RPMI7951 (cell line): Measurements from ENCODE around the gene NDST1. TPM values are rescaled to one million over a fixed set of nuclear protein-coding genes. Genes with fewer than 3 reads are reported as not detected.

Source experiments
- DNase-seq: peaks from one replicate; pipeline ENCODE4 v3.0.0-alpha.2; 2012; ENCODE audit warnings: low read depth
- total RNA-seq: library from RNA; depleted of rRNA; stranded (reverse); fragments of >200 nt; shearing (Covaris generic); gene quantifications from 2 replicates; pipeline ENCODE4 v1.2.3, GENCODE V29; 2014

The NDST1 gene
- total RNA-seq, 1 experiment from 2014 or later = 18.5 TPM

GRCh38 chr5:150523472-150524350, 15.8 kb downstream of the NDST1 start:
- peak; percentile 69 for DNase-seq

- DNase-seq = no peak
Measured at GRCh38 chr5:150525163-150525562, 17.2 kb downstream of the NDST1 start.

GRCh38 chr5:150525781-150526180, 17.9 kb downstream of the NDST1 start:
- no peak for DNase-seq

- DNase-seq = no peak
Measured at GRCh38 chr5:150527038-150527437, 19.1 kb downstream of the NDST1 start.

- no peak for DNase-seq
Measured at GRCh38 chr5:150527808-150528207, 19.9 kb downstream of the NDST1 start.

GRCh38 chr5:150528924-150529546, 21.1 kb downstream of the NDST1 start:
- DNase-seq = no peak

- no peak for DNase-seq
Measured at GRCh38 chr5:150529555-150529954, 21.6 kb downstream of the NDST1 start.

- no peak for DNase-seq
Measured at GRCh38 chr5:150530423-150530822, 22.5 kb downstream of the NDST1 start.

- no peak for DNase-seq
Measured at GRCh38 chr5:150530951-150531588, 23.1 kb downstream of the NDST1 start.

- DNase-seq = no peak
Measured at GRCh38 chr5:150531686-150532085, 23.8 kb downstream of the NDST1 start.

GRCh38 chr5:150532151-150532550, 24.2 kb downstream of the NDST1 start:
- no peak for DNase-seq

GRCh38 chr5:150532996-150533395, 25.1 kb downstream of the NDST1 start:
- DNase-seq = no peak

- DNase-seq = no peak
Measured at GRCh38 chr5:150534811-150535210, 26.9 kb downstream of the NDST1 start.

GRCh38 chr5:150535611-150536010, 27.7 kb downstream of the NDST1 start:
- DNase-seq = no peak

GRCh38 chr5:150538007-150538917, 30.3 kb downstream of the NDST1 start:
- peak; percentile 90 for DNase-seq

GRCh38 chr5:150539206-150539605, 31.3 kb downstream of the NDST1 start:
- no peak for DNase-seq

- no peak for DNase-seq
Measured at GRCh38 chr5:150540042-150540441, 32.1 kb downstream of the NDST1 start.

- DNase-seq = peak; percentile 93
Measured at GRCh38 chr5:150540615-150541396, 32.9 kb downstream of the NDST1 start.

GRCh38 chr5:150541397-150541675, 33.4 kb downstream of the NDST1 start:
- no peak for DNase-seq

- DNase-seq = peak; percentile 69
Measured at GRCh38 chr5:150541895-150542294, 34.0 kb downstream of the NDST1 start.

- DNase-seq = peak; percentile 11
Measured at GRCh38 chr5:150542933-150543445, 35.1 kb downstream of the NDST1 start.
